GM12878 (cell line): ENCODE results near the gene EXOC3L1. TPM values are rescaled to one million over a fixed set of nuclear protein-coding genes. Genes with fewer than 3 reads are reported as not detected.
A peak's percentile ranks its signal among the peaks of the same experiment; 100 is the strongest.

Source experiments
- BACH1 ChIP-seq: fragments of 450-650 bp; IDR thresholded peaks from 2 replicates; pipeline ENCODE4 v1.6.1; 2017; ENCODE audit warnings: mild to moderate bottlenecking, borderline replicate concordance
- BHLHE40 ChIP-seq, 2 experiments: fragments of 450-650 bp in 1 of 2; IDR thresholded peaks; 2 replicates each; pipeline ENCODE4 v1.6.1; 2011 to 2017; ENCODE audit warnings: low read depth in 2 of 2, borderline replicate concordance in 1 of 2, improper control_type of control experiment in 1 of 2, low read length in 1 of 2, mild to moderate bottlenecking in 1 of 2
- BMI1 ChIP-seq: fragments of 450-650 bp; IDR thresholded peaks from 2 replicates; pipeline ENCODE4 v1.6.1; 2016; ENCODE audit warnings: mild to moderate bottlenecking, moderate library complexity, borderline replicate concordance
- CBFB ChIP-seq: IDR thresholded peaks from 2 replicates; pipeline ENCODE4 v1.6.1; 2016; ENCODE audit warnings: antibody characterized with exemption, low read depth
- DPF2 ChIP-seq: fragments of 450-650 bp; IDR thresholded peaks from 2 replicates; pipeline ENCODE4 v1.6.1; 2017; ENCODE audit warnings: mild to moderate bottlenecking
- GATAD2B ChIP-seq: fragments of 450-650 bp; conservative IDR thresholded peaks from 2 replicates; pipeline ENCODE4 v1.6.1; 2017; ENCODE audit warnings: low read depth, mild to moderate bottlenecking, moderate library complexity
- IKZF2 ChIP-seq, 2 experiments: fragments of 450-650 bp; IDR thresholded peaks; 2 replicates each; pipeline ENCODE4 v1.6.1; 2017; ENCODE audit warnings: mild to moderate bottlenecking in 2 of 2, moderate library complexity in 2 of 2
- KLF5 ChIP-seq: fragments of 450-650 bp; IDR thresholded peaks from 2 replicates; pipeline ENCODE4 v1.6.1; 2014; ENCODE audit warnings: mild to moderate bottlenecking; ENCODE audit not compliant: partially characterized antibody
- MEF2A ChIP-seq: IDR thresholded peaks from 2 replicates; pipeline ENCODE4 v1.6.1; 2011; ENCODE audit warnings: low read depth, mild to moderate bottlenecking, low read length, moderate library complexity; ENCODE audit not compliant: insufficient read depth
- MTA2 ChIP-seq: fragments of 450-650 bp; IDR thresholded peaks from 2 replicates; pipeline ENCODE4 v1.6.1; 2016; ENCODE audit warnings: low read depth, mild to moderate bottlenecking, moderate library complexity
- MXI1 ChIP-seq: fragments of 150-350 bp; IDR thresholded peaks from 2 replicates; pipeline ENCODE4 v1.6.1; 2011; ENCODE audit warnings: low read depth, mild to moderate bottlenecking, inconsistent platforms, low read length, improper control_type of control experiment
- NFYB ChIP-seq: IDR thresholded peaks from 2 replicates; pipeline ENCODE4 v1.6.1; 2011; ENCODE audit warnings: low read depth, mild to moderate bottlenecking, low read length, improper control_type of control experiment, moderate library complexity; ENCODE audit not compliant: insufficient read depth
- NR2C2 ChIP-seq: IDR thresholded peaks from 2 replicates; pipeline ENCODE4 v1.6.1; 2011; ENCODE audit warnings: borderline replicate concordance, low read depth; ENCODE audit not compliant: control insufficient read depth, insufficient read length
- POLR2A ChIP-seq: IDR thresholded peaks from 2 replicates; pipeline ENCODE4 v1.6.1; 2011; ENCODE audit warnings: low read depth, mild to moderate bottlenecking, low read length
- RAD21 ChIP-seq: IDR thresholded peaks from 2 replicates; pipeline ENCODE4 v1.6.1; 2011; ENCODE audit warnings: mild to moderate bottlenecking, low read depth, low read length, moderate library complexity; ENCODE audit not compliant: insufficient read depth
- RAD51 ChIP-seq: fragments of 450-650 bp; IDR thresholded peaks from 2 replicates; pipeline ENCODE4 v1.6.1; 2016; ENCODE audit warnings: moderate library complexity, mild to moderate bottlenecking, inconsistent platforms
- RCOR1 ChIP-seq: conservative IDR thresholded peaks from 2 replicates; pipeline ENCODE4 v1.6.1; 2012; ENCODE audit warnings: low read depth, low read length, improper control_type of control experiment
- SKIL ChIP-seq: fragments of 450-650 bp; IDR thresholded peaks from 2 replicates; pipeline ENCODE4 v1.6.1; 2017; ENCODE audit warnings: mild to moderate bottlenecking, low read depth, inconsistent platforms; ENCODE audit not compliant: poor library complexity, severe bottlenecking
- SMC3 ChIP-seq: IDR thresholded peaks from 2 replicates; pipeline ENCODE4 v1.6.1; 2011; ENCODE audit warnings: low read length, improper control_type of control experiment, borderline replicate concordance
- SP1 ChIP-seq: IDR thresholded peaks from one replicate; pipeline ENCODE4 v1.6.1; 2011; ENCODE audit warnings: low read depth, low read length
- SRF ChIP-seq, 2 experiments: IDR thresholded peaks; 2 replicates each; pipeline ENCODE4 v1.6.1; 2011; ENCODE audit warnings: low read depth in 2 of 2, low read length in 2 of 2, mild to moderate bottlenecking in 1 of 2, moderate library complexity in 1 of 2
- SUZ12 ChIP-seq: fragments of 200-600 bp; sonication (generic); IDR thresholded peaks from one replicate; pipeline ENCODE4 v1.6.1; 2018; ENCODE audit warnings: antibody characterized with exemption, mild to moderate bottlenecking; ENCODE audit not compliant: unreplicated experiment
- TARDBP ChIP-seq: IDR thresholded peaks from 2 replicates; pipeline ENCODE4 v1.6.1; 2016; ENCODE audit warnings: borderline replicate concordance
- TCF3 ChIP-seq: IDR thresholded peaks from 2 replicates; pipeline ENCODE4 v1.6.1; 2012; ENCODE audit warnings: low read depth, mild to moderate bottlenecking, low read length, borderline replicate concordance; ENCODE audit not compliant: insufficient read depth
- TCF7 ChIP-seq: IDR thresholded peaks from 2 replicates; pipeline ENCODE4 v1.6.1; 2014; ENCODE audit warnings: antibody characterized with exemption, borderline replicate concordance
- WRNIP1 ChIP-seq: IDR thresholded peaks from 2 replicates; pipeline ENCODE4 v1.6.1; 2011; ENCODE audit warnings: low read depth, low read length, improper control_type of control experiment, borderline replicate concordance
- ZBED1 ChIP-seq: IDR thresholded peaks from 2 replicates; pipeline ENCODE4 v1.6.1; 2016; ENCODE audit warnings: borderline replicate concordance
- ZNF217 ChIP-seq: fragments of 450-650 bp; IDR thresholded peaks from 2 replicates; pipeline ENCODE4 v1.6.1; 2017; ENCODE audit warnings: antibody characterized with exemption, mild to moderate bottlenecking
- ZNF24 ChIP-seq: fragments of 450-650 bp; IDR thresholded peaks from 2 replicates; pipeline ENCODE4 v1.6.1; 2017; ENCODE audit warnings: antibody characterized with exemption, mild to moderate bottlenecking
- polyA plus RNA-seq, 11 experiments: library from polyadenylated mRNA; depleted of rRNA in 4 of 11; unstranded in 6 of 11; stranded (reverse) in 5 of 11; fragments of >200 nt; fragmentation: Nextera tagmentation in 4 of 11; fragmentation: Illumina TruSeq in 1 of 11; extraction: Ambion mirVana in 4 of 11; extraction: Trizol in 1 of 11; gene quantifications; 1 replicate in 1 of 11; 2 replicates in 10 of 11; pipeline versions ENCODE4 v1.2.1 to v1.2.3, GENCODE V29; 2011 to 2016; ENCODE audit warnings: inconsistent platforms in 2 of 11, missing spikeins in 2 of 11, low read depth in 1 of 11
- total RNA-seq, 4 experiments: library from RNA; depleted of rRNA in 3 of 4; stranded (reverse); fragments of >200 nt in 3 of 4; fragmentation: Illumina TruSeq in 1 of 4; extraction: Trizol in 1 of 4; gene quantifications; 2 replicates each; pipeline versions ENCODE4 v1.2.1 to v1.2.3, GENCODE V29; 2013 to 2021
- TF ChIP-seq, protein P1 (sequence below), 3 experiments: IDR thresholded peaks in 2 of 3; conservative IDR thresholded peaks in 1 of 3; 2 replicates each; pipeline ENCODE4 v1.5.1; 2011; ENCODE audit warnings: low read depth in 3 of 3, low read length in 3 of 3, mild to moderate bottlenecking in 3 of 3, control low read depth in 2 of 3, moderate library complexity in 2 of 3, inconsistent platforms in 1 of 3, mixed read lengths in 1 of 3; ENCODE audit not compliant: control insufficient read depth in 2 of 3, insufficient read depth in 1 of 3; ENCODE audit errors: extremely low read depth in 1 of 3

The EXOC3L1 gene
- total and polyA plus RNA-seq, 10 of the 15 experiments (the other 5 are each of a cell fraction or from before 2014, with no cell fraction given) = 0.07 to 0.42 TPM; not detected in 8

DNA sequence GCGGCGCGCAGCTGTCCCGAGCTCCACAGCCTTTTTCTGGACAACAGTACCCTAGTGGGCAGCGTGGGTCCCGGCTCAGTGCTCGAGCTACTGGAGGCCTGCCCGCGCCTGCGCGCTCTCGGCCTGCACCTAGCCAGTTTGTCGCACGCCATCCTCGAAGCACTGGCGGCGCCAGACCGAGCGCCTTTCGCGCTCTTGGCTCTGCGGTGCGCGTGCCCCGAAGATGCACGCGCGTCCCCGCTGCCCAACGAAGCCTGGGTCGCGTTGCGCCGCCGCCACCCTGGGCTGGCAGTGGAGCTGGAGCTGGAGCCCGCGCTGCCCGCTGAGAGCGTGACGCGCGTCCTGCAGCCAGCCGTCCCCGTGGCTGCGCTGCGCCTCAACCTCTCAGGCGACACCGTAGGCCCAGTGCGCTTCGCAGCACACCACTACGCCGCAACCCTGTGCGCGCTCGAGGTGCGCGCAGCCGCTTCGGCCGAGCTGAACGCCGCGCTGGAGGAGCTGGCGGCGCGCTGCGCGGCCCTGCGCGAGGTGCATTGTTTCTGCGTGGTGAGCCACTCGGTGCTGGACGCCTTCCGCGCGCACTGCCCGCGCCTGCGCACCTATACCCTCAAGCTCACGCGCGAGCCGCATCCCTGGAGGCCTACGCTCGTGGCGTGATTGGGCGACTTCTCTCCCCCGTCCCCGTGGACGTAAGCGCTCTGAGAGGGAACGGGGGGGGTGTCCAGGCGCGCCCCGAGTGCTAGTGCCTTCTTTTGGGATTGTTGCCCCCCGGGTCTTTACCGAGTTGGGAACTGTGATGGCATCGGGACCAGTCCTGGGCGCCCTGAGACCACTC is 26.6 kb downstream of the EXOC3L1 start (continued):
- no peak for TF ChIP-seq SP1
- TF ChIP-seq MEF2A = no peak
- TF ChIP-seq POLR2A = peak; percentile 68; the same call in 1 of the 2 replicates
- TF ChIP-seq BMI1 = no peak
- TF ChIP-seq BACH1 = peak; percentile 52
- no peak for TF ChIP-seq KLF5
- TF ChIP-seq RAD21 = no peak
- TF ChIP-seq, protein P1, sequence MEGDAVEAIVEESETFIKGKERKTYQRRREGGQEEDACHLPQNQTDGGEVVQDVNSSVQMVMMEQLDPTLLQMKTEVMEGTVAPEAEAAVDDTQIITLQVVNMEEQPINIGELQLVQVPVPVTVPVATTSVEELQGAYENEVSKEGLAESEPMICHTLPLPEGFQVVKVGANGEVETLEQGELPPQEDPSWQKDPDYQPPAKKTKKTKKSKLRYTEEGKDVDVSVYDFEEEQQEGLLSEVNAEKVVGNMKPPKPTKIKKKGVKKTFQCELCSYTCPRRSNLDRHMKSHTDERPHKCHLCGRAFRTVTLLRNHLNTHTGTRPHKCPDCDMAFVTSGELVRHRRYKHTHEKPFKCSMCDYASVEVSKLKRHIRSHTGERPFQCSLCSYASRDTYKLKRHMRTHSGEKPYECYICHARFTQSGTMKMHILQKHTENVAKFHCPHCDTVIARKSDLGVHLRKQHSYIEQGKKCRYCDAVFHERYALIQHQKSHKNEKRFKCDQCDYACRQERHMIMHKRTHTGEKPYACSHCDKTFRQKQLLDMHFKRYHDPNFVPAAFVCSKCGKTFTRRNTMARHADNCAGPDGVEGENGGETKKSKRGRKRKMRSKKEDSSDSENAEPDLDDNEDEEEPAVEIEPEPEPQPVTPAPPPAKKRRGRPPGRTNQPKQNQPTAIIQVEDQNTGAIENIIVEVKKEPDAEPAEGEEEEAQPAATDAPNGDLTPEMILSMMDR (IDR thresholded peaks at IDR 0.05 in 2 of 3, conservative IDR thresholded peaks at IDR 0.05 in 1 of 3; ENCODE audit: control insufficient read depth in 2 of 3, extremely low read depth in 1 of 3, insufficient read depth in 1 of 3, low read depth in 3 of 3, low read length in 3 of 3) = no peak
- no peak for TF ChIP-seq ZBED1
- peak; percentile 51; the same call in 1 of the 2 replicates for TF ChIP-seq GATAD2B
- TF ChIP-seq ZNF24 = no peak
- TF ChIP-seq TCF3 = no peak
- TF ChIP-seq TCF7 = no peak
- no peak for TF ChIP-seq NR2C2
- no peak for TF ChIP-seq WRNIP1
- TF ChIP-seq DPF2 = peak; percentile 79
- TF ChIP-seq BHLHE40 (IDR thresholded peaks at IDR 0.05; ENCODE audit: borderline replicate concordance in 1 of 2, low read depth in 2 of 2, low read length in 1 of 2) = peak; percentile 15 to 77; a peak in 2 of 4 replicates
- no peak for TF ChIP-seq TARDBP
- no peak for TF ChIP-seq RAD51
- no peak; a peak in 1 of 4 replicates for TF ChIP-seq SRF (IDR thresholded peaks at IDR 0.05; ENCODE audit: low read depth in 2 of 2, low read length in 2 of 2)
- no peak for TF ChIP-seq CBFB
- no peak for TF ChIP-seq NFYB
- TF ChIP-seq SKIL = no peak
- TF ChIP-seq MXI1 = no peak; the same call in 1 of the 2 replicates
- no peak for TF ChIP-seq IKZF2 (IDR thresholded peaks at IDR 0.05)
- no peak for TF ChIP-seq RCOR1
- TF ChIP-seq ZNF217 = no peak
- TF ChIP-seq SMC3 = no peak
- no peak for TF ChIP-seq SUZ12
- TF ChIP-seq MTA2 = no peak
